Sigmoid colon (tissue), 7 donors: Measurements from ENCODE around the gene GPR137B. TPM values are rescaled to one million over a fixed set of nuclear protein-coding genes. Genes with fewer than 3 reads are reported as not detected.

Experiments used
- DNase-seq: peaks from one replicate; pipeline ENCODE4 v3.0.0-alpha.2; 2019
- H3K27ac ChIP-seq, 4 donors: fragments of 200-600 bp; sonication (generic); one replicate each; pipeline ENCODE4 v1.5.1; 2016 to 2019; ENCODE audit warnings: mild to moderate bottlenecking in 1 of 4
- H3K27me3 ChIP-seq, 3 donors: fragments of 200-600 bp; sonication (generic); one replicate each; pipeline ENCODE4 v1.5.1; 2019; ENCODE audit warnings: mild to moderate bottlenecking in 1 of 3
- H3K36me3 ChIP-seq, 4 donors: fragments of 200-600 bp; sonication (generic); one replicate each; pipeline ENCODE4 v1.5.1; 2016 to 2019
- H3K4me1 ChIP-seq, 4 donors: fragments of 200-600 bp; sonication (generic); one replicate each; pipeline ENCODE4 v1.5.1; 2017 to 2019
- H3K4me3 ChIP-seq, 4 donors: fragments of 200-600 bp; sonication (generic); one replicate each; pipeline ENCODE4 v1.5.1; 2017 to 2019; ENCODE audit warnings: mild to moderate bottlenecking in 2 of 4, moderate library complexity in 1 of 4
- H3K9me3 ChIP-seq, 4 donors: fragments of 200-600 bp in 3 of 4; sonication (generic) in 3 of 4; one replicate each; pipeline versions ENCODE4 v1.5.1 to v1.6.1; 2013 to 2019
- EP300 ChIP-seq, 4 donors: sonication (generic); formaldehyde crosslinking; IDR thresholded peaks; one replicate each; pipeline ENCODE4 v1.6.1; 2017; ENCODE audit warnings: antibody characterized with exemption in 4 of 4
- POLR2A ChIP-seq, 2 donors: fragments of 450-650 bp; IDR thresholded peaks; one replicate each; pipeline ENCODE4 v1.6.1; 2016; ENCODE audit warnings: antibody characterized with exemption in 2 of 2, mild to moderate bottlenecking in 2 of 2, moderate library complexity in 2 of 2
- POLR2AphosphoS5 ChIP-seq, 4 donors: sonication (generic); formaldehyde crosslinking; IDR thresholded peaks; one replicate each; pipeline ENCODE4 v1.6.1; 2017; ENCODE audit warnings: antibody characterized with exemption in 4 of 4
- whole genome bisulfite sequencing, 2 donors: extraction: QIAGEN DNeasy Blood & Tissue Kit; methylation state at CpG; one replicate each; pipeline ENCODE4 v1.1.7; 2013; 5-methylcytosine and 5-hydroxymethylcytosine counted together
- intact Hi-C: fragments of 100-400 bp; cut with DNase I; formaldehyde crosslinking; loops from one replicate; pipeline ENCODE4 v1.15.1; 2023
- polyA plus RNA-seq, 3 donors: library from polyadenylated mRNA; stranded (reverse); fragments of 200-250 nt; gene quantifications; one replicate each; pipeline ENCODE4 v1.2.3, GENCODE V29; 2013
- total RNA-seq, 4 donors: library from RNA; depleted of rRNA; stranded (reverse); fragments of >200 nt; gene quantifications; one replicate each; pipeline ENCODE4 v1.1.0, GENCODE V29; 2016
- TF ChIP-seq, protein P1 (sequence below), 4 experiments: fragments of 450-650 bp in 3 of 4; fragments of 200-600 bp in 1 of 4; IDR thresholded peaks; one replicate each; pipeline ENCODE4 v1.5.1; 2016 to 2019; ENCODE audit warnings: antibody characterized with exemption in 4 of 4, mild to moderate bottlenecking in 3 of 4, moderate library complexity in 2 of 4
- donor health status: healthy with polysubstance abuse.
- donor health status: Bipolar disorder and iron deficiency.
- donor health status: healthy.

Gene GPR137B
- total and polyA plus RNA-seq, 7 donors = 6.0 to 25.5 (median 10.8) TPM

DNA sequence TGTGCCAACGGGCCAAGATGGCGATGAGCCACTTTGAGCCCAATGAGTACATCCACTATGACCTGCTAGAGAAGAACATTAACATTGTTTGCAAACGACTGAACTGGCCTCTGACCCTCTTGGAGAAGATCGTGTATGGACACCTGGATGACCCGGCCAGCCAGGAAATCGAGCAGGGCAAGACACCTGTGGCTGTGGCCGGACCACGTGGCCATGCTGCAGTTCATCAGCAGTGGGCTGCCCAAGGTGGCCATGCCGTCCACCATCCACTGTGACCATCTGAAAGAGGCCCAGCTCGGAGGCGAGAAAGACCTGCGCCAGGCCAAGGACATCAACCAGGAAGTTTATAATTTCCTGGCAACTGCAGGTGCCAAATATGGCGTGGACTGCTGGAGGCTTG, 32.2 kb upstream of the GPR137B start:
- no peak overlapping the region for H3K4me3 ChIP-seq
- peaks cover 0 to 3% (median 0%) of the 10 kb centered on the region in 4 donors for H3K4me1 ChIP-seq
- H3K36me3 ChIP-seq = no peaks in the 10 kb centered on the region
- no peak for DNase-seq
- intact Hi-C loops = no loop called here
- no peak overlapping the region for H3K27ac ChIP-seq
- H3K27me3 ChIP-seq = no peaks in the 10 kb centered on the region
- H3K9me3 ChIP-seq = no peaks in the 10 kb centered on the region
- TF ChIP-seq EP300 (IDR thresholded peaks at IDR 0.05) (no peak), POLR2AphosphoS5 (IDR thresholded peaks at IDR 0.05) (no peak), POLR2A (IDR thresholded peaks at IDR 0.05) (no peak)
- TF ChIP-seq, protein P1, sequence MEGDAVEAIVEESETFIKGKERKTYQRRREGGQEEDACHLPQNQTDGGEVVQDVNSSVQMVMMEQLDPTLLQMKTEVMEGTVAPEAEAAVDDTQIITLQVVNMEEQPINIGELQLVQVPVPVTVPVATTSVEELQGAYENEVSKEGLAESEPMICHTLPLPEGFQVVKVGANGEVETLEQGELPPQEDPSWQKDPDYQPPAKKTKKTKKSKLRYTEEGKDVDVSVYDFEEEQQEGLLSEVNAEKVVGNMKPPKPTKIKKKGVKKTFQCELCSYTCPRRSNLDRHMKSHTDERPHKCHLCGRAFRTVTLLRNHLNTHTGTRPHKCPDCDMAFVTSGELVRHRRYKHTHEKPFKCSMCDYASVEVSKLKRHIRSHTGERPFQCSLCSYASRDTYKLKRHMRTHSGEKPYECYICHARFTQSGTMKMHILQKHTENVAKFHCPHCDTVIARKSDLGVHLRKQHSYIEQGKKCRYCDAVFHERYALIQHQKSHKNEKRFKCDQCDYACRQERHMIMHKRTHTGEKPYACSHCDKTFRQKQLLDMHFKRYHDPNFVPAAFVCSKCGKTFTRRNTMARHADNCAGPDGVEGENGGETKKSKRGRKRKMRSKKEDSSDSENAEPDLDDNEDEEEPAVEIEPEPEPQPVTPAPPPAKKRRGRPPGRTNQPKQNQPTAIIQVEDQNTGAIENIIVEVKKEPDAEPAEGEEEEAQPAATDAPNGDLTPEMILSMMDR (IDR thresholded peaks at IDR 0.05) = no peak
- WGBS, 2 donors = 86% methylated on average over 13 of the region's 13 CpGs

- WGBS, 2 donors = 90% methylated on average over 17 of the region's 17 CpGs
These were observed 30.6 kb upstream of the GPR137B start for GRCh38 chr1:236111527-236112331.

DNA sequence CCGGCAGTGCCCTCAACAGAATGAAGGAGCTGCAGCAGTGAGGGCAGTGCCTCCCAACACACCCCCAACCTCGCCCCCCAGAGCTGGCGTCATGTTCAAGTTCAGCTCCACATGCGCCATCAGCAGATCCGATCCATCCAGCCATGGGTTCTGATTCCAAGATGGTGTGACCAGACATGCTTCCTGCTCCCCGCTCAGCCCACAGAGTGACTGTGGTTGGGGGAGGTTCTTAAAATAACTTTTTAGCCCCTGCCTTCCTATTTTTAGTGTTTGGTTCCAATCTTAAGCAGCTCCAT, 30.1 kb upstream of the GPR137B start:
- Histone ChIP-seq H3K4me3 (no peak overlapping the region), H3K27me3 (no peaks in the 10 kb centered on the region), H3K9me3 (no peaks in the 10 kb centered on the region), H3K4me1 (peaks cover 0 to 3% (median 0%) of the 10 kb centered on the region in 4 donors), H3K36me3 (no peaks in the 10 kb centered on the region), H3K27ac (no peak overlapping the region)
- TF ChIP-seq POLR2AphosphoS5 (IDR thresholded peaks at IDR 0.05) = no peak
- TF ChIP-seq, protein P1 (IDR thresholded peaks at IDR 0.05) = no peak
- TF ChIP-seq POLR2A (IDR thresholded peaks at IDR 0.05) = no peak
- no peak for TF ChIP-seq EP300 (IDR thresholded peaks at IDR 0.05)
- DNase-seq = no peak
- WGBS, 2 donors = 92 to 94% methylated on average over 6 of the region's 6 CpGs
- intact Hi-C loops = no loop called here

More at GRCh38 chr1:236111527-236112331, 30.6 kb upstream of the GPR137B start:
- peaks cover 0 to 3% (median 0%) of the 10 kb centered on the region in 4 donors for H3K4me1 ChIP-seq
- intact Hi-C loops = no loop called here
- no peaks in the 10 kb centered on the region for H3K27me3 ChIP-seq
- H3K4me3 ChIP-seq = no peak overlapping the region
- DNase-seq = no peak
- TF ChIP-seq EP300 (IDR thresholded peaks at IDR 0.05) = no peak
- TF ChIP-seq POLR2A (IDR thresholded peaks at IDR 0.05) = no peak
- no peak for TF ChIP-seq POLR2AphosphoS5 (IDR thresholded peaks at IDR 0.05)
- TF ChIP-seq, protein P1 (IDR thresholded peaks at IDR 0.05) = no peak
- H3K36me3 ChIP-seq = no peaks in the 10 kb centered on the region
- no peak overlapping the region for H3K27ac ChIP-seq
- H3K9me3 ChIP-seq = no peaks in the 10 kb centered on the region

DNA sequence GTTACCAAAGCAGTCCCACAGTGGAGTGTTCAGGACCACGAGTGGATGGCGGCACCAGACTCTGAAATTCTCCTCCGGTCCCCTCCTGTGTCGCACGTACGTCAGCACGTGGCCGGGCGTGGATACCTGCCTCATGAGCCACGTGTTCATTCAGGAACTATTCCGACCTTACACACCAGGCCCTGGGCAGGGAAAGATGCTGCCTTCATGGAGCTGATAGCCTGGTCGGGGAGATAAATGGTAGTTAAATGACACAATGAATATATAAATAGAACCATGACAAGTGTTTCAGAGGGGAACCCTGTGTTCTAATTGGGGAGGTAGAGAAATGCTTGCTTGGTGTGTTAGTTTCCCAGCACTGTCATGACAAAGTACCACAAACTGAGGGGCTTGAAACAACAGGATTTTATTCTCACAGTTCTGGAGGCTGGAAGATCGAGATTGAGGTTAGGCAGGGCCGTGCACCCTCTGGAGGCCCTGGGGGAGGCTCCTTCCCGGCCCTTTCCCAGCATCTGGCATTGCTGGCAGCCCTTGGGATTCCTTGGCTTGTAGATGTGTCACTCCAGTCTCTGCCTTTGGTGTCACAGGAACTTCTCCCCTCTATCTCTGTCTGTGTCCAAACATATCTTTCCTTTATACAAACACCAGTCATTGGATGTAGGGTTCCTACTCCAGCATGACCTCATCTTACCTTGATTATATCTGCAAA, 28.9 kb upstream of the GPR137B start:
- Histone ChIP-seq H3K9me3 (no peaks in the 10 kb centered on the region), H3K36me3 (no peaks in the 10 kb centered on the region), H3K4me1 (peaks cover 0 to 3% (median 0%) of the 10 kb centered on the region in 4 donors), H3K27me3 (no peaks in the 10 kb centered on the region), H3K4me3 (no peak overlapping the region), H3K27ac (no peak overlapping the region)
- intact Hi-C loops = no loop called here
- 81 to 82% methylated on average over 15 of the region's 15 CpGs for WGBS, 2 donors
- TF ChIP-seq EP300 (IDR thresholded peaks at IDR 0.05) = no peak
- no peak for TF ChIP-seq POLR2A (IDR thresholded peaks at IDR 0.05)
- no peak for TF ChIP-seq POLR2AphosphoS5 (IDR thresholded peaks at IDR 0.05)
- DNase-seq = no peak

GRCh38 chr1:236114076-236114747, 28.1 kb upstream of the GPR137B start:
- TF ChIP-seq POLR2AphosphoS5 (IDR thresholded peaks at IDR 0.05) (no peak), POLR2A (IDR thresholded peaks at IDR 0.05) (no peak), EP300 (IDR thresholded peaks at IDR 0.05) (no peak)
- TF ChIP-seq, protein P1 (IDR thresholded peaks at IDR 0.05) = no peak
- Histone ChIP-seq H3K9me3 (no peaks in the 10 kb centered on the region), H3K36me3 (no peaks in the 10 kb centered on the region), H3K4me1 (peaks cover 0 to 1% (median 0%) of the 10 kb centered on the region in 4 donors), H3K27me3 (no peaks in the 10 kb centered on the region), H3K27ac (no peak overlapping the region), H3K4me3 (no peak overlapping the region)
- DNase-seq = no peak
- intact Hi-C loops = no loop called here
- 85 to 87% methylated on average over 5 of the region's 5 CpGs for WGBS, 2 donors
